ENCODE data around the gene GPANK1. TPM values are rescaled to one million over a fixed set of nuclear protein-coding genes. Genes with fewer than 3 reads are reported as not detected.

The GPANK1 gene
- total and polyA plus RNA-seq, 7 experiments from 2014 or later = 12.8 to 35.1 (median 27.2) TPM

- peaks cover 0 to 2% (median 0%) of the 10 kb centered on the region in 5 donors for H3K27me3 Mint-ChIP-seq
- peaks cover 15 to 38% (median 30%) of the 10 kb centered on the region in 7 donors for H3K4me1 Mint-ChIP-seq
- DNase-seq = peak; percentile 93 to 97 (median 96)
- H3K27ac Mint-ChIP-seq = peak within 1 kb of the TSS; percentile 95 to 98 (median 97)
- ChIA-PET POLR2A (interaction anchor here (0.6 to 2.7 kb wide), 30 partner anchors 9 to 1268 kb away, joined by 3 to 19 read pairs (median 4); partner anchors contain the start of genes BAG6, C6orf47, GPANK1 and HSPA1A), CTCF (interaction anchor here (1.4 kb wide), 1 partner anchor 9 kb away, joined by 5 read pairs; no protein-coding TSS in a partner anchor)
- intact Hi-C loops (cut with micrococcal nuclease) = loop anchor here (1.0 to 10.0 kb wide), 13 partner anchors 22 to 427 kb away; partner anchors contain the start of genes BAG6 (in 2 of the 2), DDX39B (in 2 of the 2), PRRC2A (in 2 of the 2) and ATP6V1G2 (in 1 of the 2)
- ATAC-seq = peak; percentile 95
- H3K4me3 Mint-ChIP-seq = peak within 1 kb of the TSS; percentile 92 to 100 (median 98)
- Histone ChIP-seq H3K9me3 (ENCODE audit: control insufficient read depth in 2 of 3, low read length in 3 of 3) (no peaks in the 10 kb centered on the region), H3K4me1 (ENCODE audit: control insufficient read depth in 2 of 2, insufficient read depth in 2 of 2, low read length in 2 of 2) (peaks cover 21 to 28% of the 10 kb centered on the region in 2 donors), H3K27ac (ENCODE audit: low read depth, low read length) (peak within 1 kb of the TSS; percentile 98), H3K4me3 (ENCODE audit: low read length) (peak within 1 kb of the TSS; percentile 98), H3K27me3 (ENCODE audit: control insufficient read depth in 2 of 2, insufficient read depth in 2 of 2, low read length in 2 of 2) (no peaks in the 10 kb centered on the region), H3K36me3 (ENCODE audit: control insufficient read depth in 2 of 3, insufficient read depth in 3 of 3, low read length in 3 of 3) (peaks cover 0 to 19% (median 0%) of the 10 kb centered on the region in 3 experiments)
- H3K9me3 Mint-ChIP-seq = no peaks in the 10 kb centered on the region
- H3K36me3 Mint-ChIP-seq = peaks cover 0 to 4% (median 3%) of the 10 kb centered on the region in 5 donors
Measured at GRCh38 chr6:31702819-31703716, 38.3 kb upstream of the GPANK1 start, which contains the start of gene ABHD16A. Gene ABHD16A (minus strand): TSS chr6:31703324. CDS start chr6:31703281, 43 bp downstream.

GRCh38 chr6:31702405-31702818, 37.6 kb upstream of the GPANK1 start:
- ATAC-seq = peak; percentile 0
- no peak for DNase-seq
- Mint-ChIP-seq H3K27ac (peak overlapping the region; percentile 95 to 98 (median 97)), H3K4me3 (peak overlapping the region; percentile 92 to 100 (median 98)), H3K4me1 (peaks cover 22 to 44% (median 37%) of the 10 kb centered on the region in 7 donors), H3K36me3 (peaks cover 0 to 11% (median 7%) of the 10 kb centered on the region in 5 donors), H3K9me3 (no peaks in the 10 kb centered on the region), H3K27me3 (no peaks in the 10 kb centered on the region)
- Histone ChIP-seq H3K36me3 (ENCODE audit: control insufficient read depth in 2 of 3, insufficient read depth in 3 of 3, low read length in 3 of 3) (peaks cover 0 to 22% (median 0%) of the 10 kb centered on the region in 3 experiments), H3K4me1 (ENCODE audit: control insufficient read depth in 2 of 2, insufficient read depth in 2 of 2, low read length in 2 of 2) (peaks cover 21 to 28% of the 10 kb centered on the region in 2 donors), H3K27ac (ENCODE audit: low read depth, low read length) (peak overlapping the region; percentile 98), H3K27me3 (ENCODE audit: control insufficient read depth in 2 of 2, insufficient read depth in 2 of 2, low read length in 2 of 2) (no peaks in the 10 kb centered on the region), H3K4me3 (ENCODE audit: low read length) (peak overlapping the region; percentile 98), H3K9me3 (ENCODE audit: control insufficient read depth in 2 of 3, low read length in 3 of 3) (no peaks in the 10 kb centered on the region)
- CTCF ChIA-PET = interaction anchor here (1.4 kb wide), 1 partner anchor 10 kb away, joined by 5 read pairs; no protein-coding TSS in a partner anchor
- POLR2A ChIA-PET = interaction anchor here (0.8 to 2.7 kb wide), 21 partner anchors 9 to 1269 kb away, joined by 3 to 19 read pairs (median 5); partner anchors contain the start of genes BAG6, C6orf47, GPANK1 and HSPA1A
- intact Hi-C loops (cut with micrococcal nuclease) = loop anchor here (2.0 to 10.0 kb wide), 2 partner anchors 22 to 158 kb away; partner anchors contain the start of genes ATP6V1G2 (in 1 of the 2), DDX39B (in 1 of the 2), LY6G5C (in 1 of the 2) and NFKBIL1 (in 1 of the 2)

- Histone ChIP-seq H3K27me3 (ENCODE audit: control insufficient read depth in 2 of 2, insufficient read depth in 2 of 2, low read length in 2 of 2) (no peaks in the 10 kb centered on the region), H3K4me1 (ENCODE audit: control insufficient read depth in 2 of 2, insufficient read depth in 2 of 2, low read length in 2 of 2) (peaks cover 21 to 28% of the 10 kb centered on the region in 2 donors), H3K9me3 (ENCODE audit: control insufficient read depth in 2 of 3, low read length in 3 of 3) (no peaks in the 10 kb centered on the region), H3K4me3 (ENCODE audit: low read length) (peak overlapping the region; percentile 98), H3K27ac (ENCODE audit: low read depth, low read length) (peak overlapping the region; percentile 98), H3K36me3 (ENCODE audit: control insufficient read depth in 2 of 3, insufficient read depth in 3 of 3, low read length in 3 of 3) (peaks cover 0 to 28% (median under 1%) of the 10 kb centered on the region in 3 experiments)
- intact Hi-C loops (cut with micrococcal nuclease) = loop anchor here (2.0 to 10.0 kb wide), 2 partner anchors 21 to 157 kb away; partner anchors contain the start of genes ATP6V1G2 (in 1 of the 2), DDX39B (in 1 of the 2), LY6G5C (in 1 of the 2) and NFKBIL1 (in 1 of the 2)
- ChIA-PET CTCF (no interaction called here), POLR2A (interaction anchor here (0.8 to 2.7 kb wide), 11 partner anchors 8 to 165 kb away, joined by 3 to 19 read pairs (median 4); partner anchors contain the start of genes BAG6, GPANK1, LSM2 and LY6G5B)
- Mint-ChIP-seq H3K9me3 (no peaks in the 10 kb centered on the region), H3K4me3 (peak overlapping the region; percentile 92 to 100 (median 98)), H3K4me1 (peaks cover 27 to 50% (median 37%) of the 10 kb centered on the region in 7 donors), H3K27me3 (no peaks in the 10 kb centered on the region), H3K27ac (peak overlapping the region; percentile 95 to 98 (median 97)), H3K36me3 (peaks cover 3 to 16% (median 11%) of the 10 kb centered on the region in 5 donors)
- no peak for ATAC-seq
- no peak for DNase-seq
Measured at GRCh38 chr6:31701666-31702404, 37.0 kb upstream of the GPANK1 start.

GRCh38 chr6:31700740-31701401, 36.1 kb upstream of the GPANK1 start:
- H3K4me3 ChIP-seq (ENCODE audit: low read length) = no peak overlapping the region
- H3K9me3 ChIP-seq (ENCODE audit: control insufficient read depth in 2 of 3, low read length in 3 of 3) = no peaks in the 10 kb centered on the region
- Mint-ChIP-seq H3K27ac (peak overlapping the region in 8 of 9 donors; percentile 10 to 97 (median 74)), H3K27me3 (no peaks in the 10 kb centered on the region), H3K4me3 (peak overlapping the region; percentile 48 to 100 (median 97)), H3K9me3 (no peaks in the 10 kb centered on the region), H3K36me3 (peaks cover 3 to 16% (median 11%) of the 10 kb centered on the region in 5 donors), H3K4me1 (peaks cover 27 to 50% (median 37%) of the 10 kb centered on the region in 7 donors)
- intact Hi-C loops (cut with micrococcal nuclease) = loop anchor here in 1 of 2 donors (10.0 kb wide), 1 partner anchor 156 kb away; the partner anchor contains the start of genes ATP6V1G2, DDX39B and NFKBIL1
- H3K36me3 ChIP-seq (ENCODE audit: control insufficient read depth in 2 of 3, insufficient read depth in 3 of 3, low read length in 3 of 3) = peaks cover 3 to 37% (median 7%) of the 10 kb centered on the region in 3 experiments
- no peak for ATAC-seq
- peaks cover 21 to 28% of the 10 kb centered on the region in 2 donors for H3K4me1 ChIP-seq (ENCODE audit: control insufficient read depth in 2 of 2, insufficient read depth in 2 of 2, low read length in 2 of 2)
- POLR2A ChIA-PET = interaction anchor here (0.7 to 1.7 kb wide), 2 partner anchors 20 to 118 kb away, joined by 3 to 4 read pairs; partner anchors contain the start of gene LY6G5C
- peak overlapping the region; percentile 14 for H3K27ac ChIP-seq (ENCODE audit: low read depth, low read length)
- CTCF ChIA-PET = no interaction called here
- H3K27me3 ChIP-seq (ENCODE audit: control insufficient read depth in 2 of 2, insufficient read depth in 2 of 2, low read length in 2 of 2) = no peaks in the 10 kb centered on the region
- no peak for DNase-seq

GRCh38 chr6:31697555-31697954, 32.8 kb upstream of the GPANK1 start:
- H3K4me3 ChIP-seq (ENCODE audit: low read length) = no peak overlapping the region
- intact Hi-C loops (cut with micrococcal nuclease) = no loop called here
- Mint-ChIP-seq H3K27ac (peak overlapping the region; percentile 9 to 74 (median 41)), H3K9me3 (no peaks in the 10 kb centered on the region), H3K27me3 (no peaks in the 10 kb centered on the region), H3K36me3 (peaks cover 3 to 23% (median 11%) of the 10 kb centered on the region in 5 donors), H3K4me3 (peak overlapping the region in 3 of 10 donors; percentile 4 to 40 (median 8)), H3K4me1 (peaks cover 26 to 42% (median 31%) of the 10 kb centered on the region in 7 donors)
- DNase-seq (no peak), ATAC-seq (no peak)
- no peaks in the 10 kb centered on the region for H3K27me3 ChIP-seq (ENCODE audit: control insufficient read depth in 2 of 2, insufficient read depth in 2 of 2, low read length in 2 of 2)
- ChIA-PET CTCF (interaction anchor here (1.0 kb wide), 1 partner anchor 146 kb away, joined by 3 read pairs; no protein-coding TSS in a partner anchor), POLR2A (no interaction called here)
- peaks cover 10 to 59% (median 11%) of the 10 kb centered on the region in 3 experiments for H3K36me3 ChIP-seq (ENCODE audit: control insufficient read depth in 2 of 3, insufficient read depth in 3 of 3, low read length in 3 of 3)
- no peaks in the 10 kb centered on the region for H3K9me3 ChIP-seq (ENCODE audit: control insufficient read depth in 2 of 3, low read length in 3 of 3)
- H3K4me1 ChIP-seq (ENCODE audit: control insufficient read depth in 2 of 2, insufficient read depth in 2 of 2, low read length in 2 of 2) = peaks cover 21% of the 10 kb centered on the region in 2 donors
- no peak overlapping the region for H3K27ac ChIP-seq (ENCODE audit: low read depth, low read length)

Measured in naive thymus-derived CD4-positive, alpha-beta T cell (primary cell).